B cell (primary cell): ENCODE results near the gene ZNF384. TPM values are rescaled to one million over a fixed set of nuclear protein-coding genes. Genes with fewer than 3 reads are reported as not detected.

Source experiments
- ATAC-seq: fragments of 200-7000 bp; cut with Tn5 transposase; one replicate; pipeline ENCODE4 v1.10.0; 2021; ENCODE audit warnings: low read depth, mild to moderate bottlenecking, moderate number of reproducible peaks, moderate library complexity
- CTCF ChIA-PET: fragments of 350-600 bp; sonication (Branson Sonifier 250); formaldehyde crosslinking; loops from one replicate; lab custom pipeline; 2021; ENCODE audit warnings: antibody characterized with exemption, inconsistent platforms; lab: Charles Lee
- POLR2A ChIA-PET: fragments of 350-600 bp; sonication (Branson Sonifier 250); formaldehyde crosslinking; loops from one replicate; lab custom pipeline; 2021; ENCODE audit warnings: antibody characterized with exemption; lab: Charles Lee
- DNase-seq: peaks from one replicate; pipeline ENCODE4 v3.0.0; 2013
- H2AFZ ChIP-seq: 2 replicates; pipeline ENCODE4 v1.6.1; 2012; ENCODE audit warnings: mild to moderate bottlenecking, low read depth, low read length; ENCODE audit not compliant: insufficient read depth, poor library complexity, severe bottlenecking
- H3K27ac ChIP-seq, 2 donors: 1 replicate in 1 of 2; 2 replicates in 1 of 2; pipeline ENCODE4 v1.5.1; 2012 to 2013; ENCODE audit warnings: low read length in 2 of 2, mild to moderate bottlenecking in 2 of 2, moderate library complexity in 1 of 2
- H3K27me3 ChIP-seq, 4 experiments: fragments of 200-600 bp in 1 of 4; sonication (generic) in 1 of 4; replicated peaks in 1 of 4; 1 replicate in 2 of 4; 2 replicates in 2 of 4; pipeline versions ENCODE4 v1.6.1 to v1.7.0; 2013 to 2016; ENCODE audit warnings: low read length in 3 of 4, mild to moderate bottlenecking in 2 of 4, mixed read lengths in 1 of 4, moderate library complexity in 1 of 4; ENCODE audit not compliant: insufficient read depth in 4 of 4, control insufficient read depth in 3 of 4; ENCODE audit errors: control extremely low read depth in 1 of 4
- H3K36me3 ChIP-seq, 2 experiments: replicated peaks in 1 of 2; 1 replicate in 1 of 2; 2 replicates in 1 of 2; pipeline versions ENCODE4 v1.6.1 to v1.7.1; 2013; ENCODE audit warnings: low read length in 1 of 2; ENCODE audit not compliant: insufficient read depth in 2 of 2, control insufficient read depth in 1 of 2; ENCODE audit errors: control extremely low read depth in 1 of 2, extremely low read depth in 1 of 2
- H3K4me1 ChIP-seq, 2 donors: fragments of 200-600 bp in 1 of 2; sonication (generic) in 1 of 2; 1 replicate in 1 of 2; 2 replicates in 1 of 2; pipeline versions ENCODE4 v1.5.1 to v1.6.1; 2013 to 2017; ENCODE audit warnings: low read length in 2 of 2; ENCODE audit not compliant: control insufficient read depth in 2 of 2, insufficient read depth in 2 of 2
- H3K4me2 ChIP-seq: replicated peaks from 2 replicates; pipeline ENCODE3; 2012; ENCODE audit warnings: mild to moderate bottlenecking, low read depth, low read length; ENCODE audit not compliant: poor library complexity, severe bottlenecking
- H3K4me3 ChIP-seq, 5 experiments: fragments of 200-600 bp in 1 of 5; sonication (generic) in 1 of 5; 1 replicate in 3 of 5; 2 replicates in 2 of 5; pipeline versions ENCODE4 v1.5.1 to v1.7.0; 2011 to 2016; ENCODE audit warnings: low read length in 4 of 5, mild to moderate bottlenecking in 4 of 5, low read depth in 2 of 5, control low read depth in 1 of 5, moderate library complexity in 1 of 5; ENCODE audit not compliant: insufficient read depth in 1 of 5; ENCODE audit errors: control extremely low read depth in 1 of 5, extremely low read depth in 1 of 5
- H3K79me2 ChIP-seq: fragments of 200-600 bp; sonication (generic); one replicate; pipeline ENCODE4 v1.6.0; 2016; ENCODE audit warnings: low read length; ENCODE audit not compliant: control insufficient read depth, insufficient read depth
- H3K9ac ChIP-seq: fragments of 200-600 bp; sonication (generic); 2 replicates; pipeline ENCODE4 v1.6.1; 2017; ENCODE audit warnings: mild to moderate bottlenecking, low read length, moderate library complexity
- H3K9me3 ChIP-seq, 3 donors: one replicate each; pipeline versions ENCODE4 v1.6.1 to v1.7.1; 2013; ENCODE audit warnings: low read length in 2 of 3; ENCODE audit not compliant: control insufficient read depth in 2 of 3, insufficient read depth in 1 of 3; ENCODE audit errors: control extremely low read depth in 1 of 3
- H4K20me1 ChIP-seq: 2 replicates; pipeline ENCODE4 v1.6.0; 2012; ENCODE audit warnings: mild to moderate bottlenecking, low read length; ENCODE audit not compliant: insufficient read depth, control insufficient read depth, poor library complexity, severe bottlenecking
- H3K27ac Mint-ChIP-seq: one replicate; pipeline ENCODE4 v1.8.0; 2021; ENCODE audit warnings: mixed read lengths
- H3K27me3 Mint-ChIP-seq: one replicate; pipeline ENCODE4 v1.8.0; 2021; ENCODE audit warnings: mixed read lengths
- H3K4me1 Mint-ChIP-seq: one replicate; pipeline ENCODE4 v1.8.0; 2021; ENCODE audit warnings: mixed read lengths
- H3K4me3 Mint-ChIP-seq: one replicate; pipeline ENCODE4 v1.8.0; 2021; ENCODE audit warnings: mixed read lengths
- H3K9me3 Mint-ChIP-seq: one replicate; pipeline ENCODE4 v1.8.0; 2022; ENCODE audit warnings: mixed read lengths; ENCODE audit not compliant: insufficient read depth
- EZH2 ChIP-seq: IDR thresholded peaks from 2 replicates; pipeline ENCODE4 v1.6.1; 2012; ENCODE audit warnings: borderline replicate concordance, low read depth, mild to moderate bottlenecking, moderate library complexity, low read length; ENCODE audit not compliant: insufficient read depth, poor library complexity, severe bottlenecking
- WGBS: methylation state at CpG from one replicate; pipeline ENCODE4 v1.1.5; 2013; ENCODE audit warnings: missing lambda C conversion rate; ENCODE audit not compliant: insufficient coverage; 5-methylcytosine and 5-hydroxymethylcytosine counted together
- intact Hi-C: fragments of 100-400 bp; cut with micrococcal nuclease; formaldehyde crosslinking; loops from one replicate; pipeline ENCODE4 v1.10.0; 2022
- polyA plus RNA-seq: library from polyadenylated mRNA; depleted of rRNA; stranded (reverse); fragments of >200 nt; gene quantifications from 2 replicates; pipeline ENCODE4 v1.2.3, GENCODE V29; 2012
- total RNA-seq, 2 donors: library from RNA; stranded (reverse); fragments of 120-200 nt in 1 of 2; gene quantifications; 1 replicate in 1 of 2; 2 replicates in 1 of 2; pipeline versions ENCODE4 v1.2.3 to v1.2.4, GENCODE V29; 2013 to 2022
- TF ChIP-seq, protein P1 (sequence below): fragments of 200-600 bp; IDR thresholded peaks from one replicate; pipeline ENCODE4 v1.8.0; 2022; ENCODE audit warnings: antibody characterized with exemption, mild to moderate bottlenecking

Gene ZNF384
- total and polyA plus RNA-seq, 2 donors (not counting 1 experiment from before 2014, with no cell fraction given), result 83.4 to 108 TPM

- DNase-seq (peak; percentile 99), ATAC-seq (peak; percentile 98)
- no peaks in the 10 kb centered on the region for H3K9me3 Mint-ChIP-seq
- Histone ChIP-seq H2AFZ (peak within 1 kb of the TSS; percentile 96), H3K27me3 (no peaks in the 10 kb centered on the region), H4K20me1 (peaks cover 10% of the 10 kb centered on the region), H3K4me1 (peaks cover 15 to 19% of the 10 kb centered on the region in 2 donors), H3K27ac (peak within 1 kb of the TSS; percentile 64 to 91), H3K4me3 (peak within 1 kb of the TSS; percentile 62 to 94 (median 90)), H3K9me3 (no peaks in the 10 kb centered on the region), H3K4me2 (peak within 1 kb of the TSS; percentile 84), H3K36me3 (peaks cover 0 to 24% of the 10 kb centered on the region in 2 experiments), H3K9ac (peak within 1 kb of the TSS; percentile 81), H3K79me2 (peaks cover 47% of the 10 kb centered on the region)
- intact Hi-C loops, result loop anchor here (1.0 kb wide), 8 partner anchors 26 to 109 kb away; partner anchors contain the start of genes CHD4, COPS7A, LPAR5 and MLF2
- H3K27me3 Mint-ChIP-seq, result no peaks in the 10 kb centered on the region
- WGBS, result under 1% methylated on average over 32 of the region's 37 CpGs
- POLR2A ChIA-PET, result interaction anchor here (0.6 to 1.4 kb wide), 5 partner anchors 26 to 288 kb away, joined by 3 to 13 read pairs (median 5); partner anchors contain the start of genes CDCA3, LPAR5 and ZNF384
- CTCF ChIA-PET, result interaction anchor here (0.7 to 2.9 kb wide), 5 partner anchors 21 to 275 kb away, joined by 3 to 10 read pairs (median 5); partner anchors contain the start of gene ZNF384
- TF ChIP-seq EZH2, result no peak
- TF ChIP-seq, protein P1, sequence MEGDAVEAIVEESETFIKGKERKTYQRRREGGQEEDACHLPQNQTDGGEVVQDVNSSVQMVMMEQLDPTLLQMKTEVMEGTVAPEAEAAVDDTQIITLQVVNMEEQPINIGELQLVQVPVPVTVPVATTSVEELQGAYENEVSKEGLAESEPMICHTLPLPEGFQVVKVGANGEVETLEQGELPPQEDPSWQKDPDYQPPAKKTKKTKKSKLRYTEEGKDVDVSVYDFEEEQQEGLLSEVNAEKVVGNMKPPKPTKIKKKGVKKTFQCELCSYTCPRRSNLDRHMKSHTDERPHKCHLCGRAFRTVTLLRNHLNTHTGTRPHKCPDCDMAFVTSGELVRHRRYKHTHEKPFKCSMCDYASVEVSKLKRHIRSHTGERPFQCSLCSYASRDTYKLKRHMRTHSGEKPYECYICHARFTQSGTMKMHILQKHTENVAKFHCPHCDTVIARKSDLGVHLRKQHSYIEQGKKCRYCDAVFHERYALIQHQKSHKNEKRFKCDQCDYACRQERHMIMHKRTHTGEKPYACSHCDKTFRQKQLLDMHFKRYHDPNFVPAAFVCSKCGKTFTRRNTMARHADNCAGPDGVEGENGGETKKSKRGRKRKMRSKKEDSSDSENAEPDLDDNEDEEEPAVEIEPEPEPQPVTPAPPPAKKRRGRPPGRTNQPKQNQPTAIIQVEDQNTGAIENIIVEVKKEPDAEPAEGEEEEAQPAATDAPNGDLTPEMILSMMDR, result no peak
- H3K4me1 Mint-ChIP-seq, result peaks cover 27% of the 10 kb centered on the region
- H3K4me3 Mint-ChIP-seq, result peak within 1 kb of the TSS; percentile 93
- H3K27ac Mint-ChIP-seq, result peak within 1 kb of the TSS; percentile 92
Observed at GRCh38 chr12:6662906-6663742, 26.1 kb downstream of the ZNF384 start, which contains the start of gene ING4. Gene ING4, minus strand, starts transcription at chr12:6663119. Its CDS starts 18 bp downstream, at chr12:6663101.
